Neural cell (in vitro differentiated cells): ENCODE results near the gene INPP4B. TPM values are rescaled to one million over a fixed set of nuclear protein-coding genes. Genes with fewer than 3 reads are reported as not detected.

Source experiments
- H2AFZ ChIP-seq: fragments of 200-600, 300-800 bp; sonication (generic), shearing (Covaris generic); 2 replicates; pipeline ENCODE4 v1.6.0; 2014; ENCODE audit warnings: low read depth, mild to moderate bottlenecking, antibody characterized with exemption, low read length, moderate library complexity
- H3F3A ChIP-seq: fragments of 200-600 bp; shearing (Covaris generic); 2 replicates; pipeline ENCODE4 v1.6.1; 2016; ENCODE audit warnings: mild to moderate bottlenecking, moderate library complexity, mixed read lengths, antibody characterized with exemption, low read length; ENCODE audit not compliant: insufficient read depth, poor library complexity, severe bottlenecking
- H3K27ac ChIP-seq: fragments of 200-600, 300-800 bp; sonication (generic), shearing (Covaris generic); 2 replicates; pipeline ENCODE4 v1.5.1; 2014; ENCODE audit warnings: mild to moderate bottlenecking, low read length, moderate library complexity
- H3K27me3 ChIP-seq: fragments of 300-800, 200-600 bp; sonication (generic), shearing (Covaris generic); 2 replicates; pipeline ENCODE4 v1.6.0; 2014; ENCODE audit warnings: mild to moderate bottlenecking, low read depth, low read length, moderate library complexity; ENCODE audit not compliant: insufficient read depth
- H3K36me3 ChIP-seq: fragments of 300-800, 200-600 bp; sonication (generic), shearing (Covaris generic); 2 replicates; pipeline ENCODE4 v1.5.1; 2014; ENCODE audit warnings: mild to moderate bottlenecking, antibody characterized with exemption, low read length, moderate library complexity; ENCODE audit not compliant: insufficient read depth
- H3K4me2 ChIP-seq: fragments of 300-800, 200-600 bp; sonication (generic), shearing (Covaris generic); 2 replicates; pipeline ENCODE4 v1.6.0; 2014; ENCODE audit warnings: mild to moderate bottlenecking, low read length
- H3K4me3 ChIP-seq: fragments of 300-800, 200-600 bp; sonication (generic), shearing (Covaris generic); 2 replicates; pipeline ENCODE4 v1.5.1; 2014; ENCODE audit warnings: mild to moderate bottlenecking, low read length, moderate library complexity
- H3K79me2 ChIP-seq: fragments of 200-600 bp; shearing (Covaris generic); replicated peaks from 2 replicates; pipeline ENCODE4 v1.6.0; 2014; ENCODE audit warnings: mild to moderate bottlenecking, low read length, moderate library complexity; ENCODE audit not compliant: insufficient read depth
- H3K9ac ChIP-seq: fragments of 300-800, 200-600 bp; sonication (generic), shearing (Covaris generic); 2 replicates; pipeline ENCODE4 v1.6.1; 2016; ENCODE audit warnings: mild to moderate bottlenecking, low read length, mixed read lengths
- H3K9me2 ChIP-seq: fragments of 200-600 bp; shearing (Covaris generic); 2 replicates; pipeline ENCODE4 v1.6.1; 2016; ENCODE audit warnings: mild to moderate bottlenecking, low read length, mixed read lengths; ENCODE audit not compliant: insufficient read depth
- H3K9me3 ChIP-seq: fragments of 200-600, 300-800 bp; sonication (generic), shearing (Covaris generic); 2 replicates; pipeline ENCODE4 v1.6.1; 2016; ENCODE audit warnings: mild to moderate bottlenecking, mixed run types, low read length, moderate library complexity, mixed read lengths
- H4K20me1 ChIP-seq: fragments of 200-600 bp; shearing (Covaris generic); 2 replicates; pipeline ENCODE4 v1.6.1; 2016; ENCODE audit warnings: mild to moderate bottlenecking, mixed run types; ENCODE audit not compliant: insufficient read depth
- CTCF ChIP-seq: fragments of 450-650 bp; IDR thresholded peaks from 2 replicates; pipeline ENCODE4 v1.5.1; 2014; ENCODE audit warnings: antibody characterized with exemption, mild to moderate bottlenecking, moderate library complexity; ENCODE audit not compliant: poor library complexity, severe bottlenecking
- EP300 ChIP-seq: fragments of 450-650 bp; conservative IDR thresholded peaks from 2 replicates; pipeline ENCODE4 v1.6.1; 2014; ENCODE audit warnings: antibody characterized with exemption, mild to moderate bottlenecking, moderate library complexity; ENCODE audit not compliant: poor library complexity, severe bottlenecking
- EZH2 ChIP-seq: fragments of 200-600, 300-800 bp; shearing (Covaris generic), sonication (generic); IDR thresholded peaks from 2 replicates; pipeline ENCODE4 v1.6.1; 2014; ENCODE audit warnings: antibody characterized with exemption, low read length, borderline replicate concordance, mild to moderate bottlenecking; ENCODE audit not compliant: insufficient read depth, poor library complexity, severe bottlenecking
- MXI1 ChIP-seq: fragments of 450-650 bp; conservative IDR thresholded peaks from 2 replicates; pipeline ENCODE4 v1.6.1; 2014; ENCODE audit warnings: antibody characterized with exemption, mild to moderate bottlenecking; ENCODE audit not compliant: poor library complexity, severe bottlenecking
- RAD21 ChIP-seq: fragments of 450-650 bp; conservative IDR thresholded peaks from 2 replicates; pipeline ENCODE4 v1.6.1; 2014; ENCODE audit warnings: antibody characterized with exemption, mild to moderate bottlenecking, moderate library complexity
- REST ChIP-seq: IDR thresholded peaks from 2 replicates; pipeline ENCODE4 v1.6.1; 2012; ENCODE audit warnings: borderline replicate concordance
- SMC3 ChIP-seq: fragments of 450-650 bp; conservative IDR thresholded peaks from 2 replicates; pipeline ENCODE4 v1.6.1; 2014; ENCODE audit warnings: antibody characterized with exemption, mild to moderate bottlenecking, moderate library complexity; ENCODE audit not compliant: poor library complexity
- TAF1 ChIP-seq: IDR thresholded peaks from 2 replicates; pipeline ENCODE4 v1.6.1; 2012; ENCODE audit warnings: low read depth
- polyA plus RNA-seq: library from polyadenylated mRNA; depleted of rRNA; stranded (reverse); fragments of >200 nt; gene quantifications from 2 replicates; pipeline ENCODE4 v1.2.3, GENCODE V29; 2014

Gene INPP4B
- polyA plus RNA-seq, 1 donor from 2014 or later, result 0.30 TPM

GRCh38 chr4:142440093-142440492, 406.0 kb downstream of the INPP4B start:
- H3K27me3 ChIP-seq, result no peaks in the 10 kb centered on the region
- no peaks in the 10 kb centered on the region for H3F3A ChIP-seq
- no peak overlapping the region for H2AFZ ChIP-seq
- no peak for TF ChIP-seq MXI1
- TF ChIP-seq EZH2, result no peak
- TF ChIP-seq EP300, result no peak
- TF ChIP-seq SMC3, result no peak
- TF ChIP-seq TAF1, result no peak
- TF ChIP-seq REST, result no peak
- H3K9me3 ChIP-seq, result no peaks in the 10 kb centered on the region
- no peak overlapping the region for H3K4me2 ChIP-seq
- H3K4me3 ChIP-seq, result no peak overlapping the region
- no peaks in the 10 kb centered on the region for H3K36me3 ChIP-seq
- H3K27ac ChIP-seq, result no peak overlapping the region
- H3K9me2 ChIP-seq, result no peaks in the 10 kb centered on the region
- no peaks in the 10 kb centered on the region for H4K20me1 ChIP-seq
- no peak overlapping the region for H3K9ac ChIP-seq
- H3K79me2 ChIP-seq, result no peaks in the 10 kb centered on the region

GRCh38 chr4:142435599-142436235, 410.4 kb downstream of the INPP4B start:
- Histone ChIP-seq H4K20me1 (no peaks in the 10 kb centered on the region), H2AFZ (no peak overlapping the region), H3K79me2 (no peaks in the 10 kb centered on the region), H3K9me3 (no peaks in the 10 kb centered on the region), H3K36me3 (no peaks in the 10 kb centered on the region), H3K4me2 (no peak overlapping the region), H3F3A (no peaks in the 10 kb centered on the region), H3K27me3 (no peaks in the 10 kb centered on the region), H3K9me2 (no peaks in the 10 kb centered on the region), H3K9ac (no peak overlapping the region), H3K27ac (no peak overlapping the region), H3K4me3 (no peak overlapping the region)
- TF ChIP-seq RAD21, result no peak
- TF ChIP-seq CTCF, result no peak
